Hair follicular keratinocyte (primary cell): ENCODE data around the gene TGFB1I1. TPM values are rescaled to one million over a fixed set of nuclear protein-coding genes. Genes with fewer than 3 reads are reported as not detected.

Experiments
- total RNA-seq: library from RNA; depleted of rRNA; stranded (reverse); fragments of >200 nt; gene quantifications from 2 replicates; pipeline ENCODE4 v1.2.3, GENCODE V29; 2015

The TGFB1I1 gene
- total RNA-seq, result 20.4 and 31.9 TPM in 2 replicates

DNA sequence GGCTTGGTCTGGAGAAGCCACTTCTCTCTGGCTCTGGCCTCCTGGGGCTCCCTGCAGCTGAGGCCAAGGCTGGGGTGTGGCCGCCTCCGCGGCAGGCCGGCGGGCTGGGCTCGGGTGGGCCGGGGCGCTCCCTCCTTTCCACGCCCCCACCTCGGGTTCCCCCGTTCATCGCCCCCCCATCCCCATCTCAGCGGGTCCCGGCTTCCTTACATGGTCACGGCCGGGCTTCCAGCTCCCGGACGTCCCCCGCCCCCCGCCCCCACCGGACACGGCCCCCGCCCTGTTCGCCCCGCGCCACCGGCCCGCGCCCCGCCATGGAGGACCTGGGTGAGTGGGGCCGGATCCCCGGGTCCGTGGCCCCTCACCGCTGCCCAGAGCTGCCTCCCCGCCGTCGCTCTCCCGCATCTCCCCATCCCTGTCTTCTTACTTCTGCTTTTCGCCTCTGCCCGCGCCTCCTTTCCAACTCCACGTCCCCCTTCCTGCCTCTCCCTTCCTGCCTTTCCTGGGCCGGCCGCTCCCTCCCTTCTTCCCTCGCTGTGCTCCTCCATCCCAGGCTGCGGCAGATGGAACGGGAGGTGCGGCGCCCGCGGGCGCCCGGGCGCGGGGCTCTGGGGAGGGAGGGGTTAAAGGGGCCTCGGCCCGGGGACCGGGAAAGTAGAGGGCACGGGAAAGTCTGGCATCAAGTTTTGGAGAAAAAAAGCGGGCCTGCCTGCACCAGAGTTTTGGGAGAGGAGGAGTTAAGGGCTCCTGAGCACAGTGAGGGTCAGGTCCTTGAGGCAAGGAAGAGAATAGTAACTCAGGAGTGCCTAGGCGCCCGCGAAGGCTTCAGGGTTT, at the start of gene TGFB1I1:
Gene TGFB1I1 (plus strand): TSS at position 278 of the 834 bp plus-strand sequence. CDS start 37 bp downstream, at position 315.

DNA sequence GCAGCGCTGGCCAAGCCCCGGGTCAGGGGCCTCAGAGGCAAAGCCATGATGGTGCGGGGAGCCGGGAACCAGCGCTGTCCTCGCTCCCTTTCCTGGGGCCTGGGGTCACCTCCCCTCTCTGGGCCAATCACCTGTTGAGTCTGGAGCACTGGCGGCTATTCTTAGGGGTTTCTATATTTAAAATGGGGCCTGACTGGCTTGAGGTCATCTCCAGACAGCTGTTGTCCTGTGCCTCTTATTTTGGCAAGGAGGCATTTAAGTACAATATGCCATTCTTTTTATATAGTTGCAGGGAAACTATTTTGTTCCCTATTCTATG, 43.7 kb upstream of the TGFB1I1 start, which contains the start of gene COX6A2:
Gene COX6A2 (minus strand): TSS at position 82 of the 319 bp plus-strand sequence. CDS start 35 bp downstream, at position 47.

DNA sequence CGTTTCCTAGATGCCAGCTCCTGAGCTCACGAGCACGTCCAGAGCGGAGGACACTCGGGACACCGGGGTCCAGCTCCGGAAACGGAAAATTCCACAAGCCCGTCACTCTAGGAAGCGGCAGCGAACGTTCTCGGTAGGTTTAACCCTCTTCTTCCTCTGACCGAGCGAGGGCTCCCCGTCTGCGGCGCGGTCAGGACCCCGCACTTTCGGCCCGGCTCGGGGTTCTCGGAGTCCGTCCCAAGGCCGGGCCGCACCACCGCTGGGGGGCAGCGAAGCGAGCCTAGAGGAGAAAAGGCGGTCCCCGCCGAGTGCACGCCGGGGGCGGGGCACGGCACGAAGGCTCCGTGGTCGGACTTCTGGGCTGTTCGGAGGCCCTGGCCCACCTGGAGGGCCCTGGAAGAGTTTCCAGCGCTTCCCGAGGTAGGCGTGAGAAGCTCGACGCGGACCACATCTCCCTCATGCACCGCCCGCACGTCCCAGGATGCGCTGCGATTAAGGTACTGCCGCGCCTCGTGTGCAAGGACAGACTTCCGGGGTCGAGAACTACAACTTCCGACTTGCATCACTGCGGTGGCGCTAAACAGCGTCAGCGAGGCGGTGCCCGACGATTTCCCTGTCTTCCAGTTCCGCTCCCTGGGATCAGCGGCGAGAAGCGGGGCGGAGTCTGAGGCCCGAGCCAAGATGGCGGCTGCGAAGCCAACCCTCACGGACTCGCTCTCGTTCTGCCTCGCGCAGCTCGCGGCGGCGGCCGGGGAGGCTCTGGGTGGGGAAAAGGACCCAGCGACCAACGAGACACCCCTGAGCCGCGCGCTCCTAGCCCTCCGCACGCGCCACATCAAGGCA, 12.9 kb upstream of the TGFB1I1 start, which contains the start of gene ARMC5:
Gene ARMC5 (plus strand): TSS at position 658 of the 843 bp plus-strand sequence. CDS start 24 bp downstream, at position 682.

DNA sequence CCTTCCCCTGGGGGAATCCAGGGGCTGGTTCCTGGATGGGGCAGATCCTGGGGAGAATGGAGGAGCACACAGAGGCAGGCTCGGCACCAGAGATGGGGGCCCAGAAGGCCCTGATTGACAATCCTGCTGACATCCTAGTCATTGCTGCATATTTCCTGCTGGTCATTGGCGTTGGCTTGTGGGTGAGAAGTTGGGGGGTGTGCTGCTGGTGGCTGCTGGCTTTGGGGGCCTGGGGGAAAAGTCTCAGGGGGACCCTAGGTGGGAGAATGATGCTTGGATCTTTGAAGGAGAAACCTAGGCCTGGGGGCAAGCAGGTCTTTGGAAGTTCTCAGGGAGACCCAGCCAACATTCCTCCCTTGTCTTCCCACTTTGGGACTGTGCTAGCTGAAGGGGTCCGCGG, 11.1 kb downstream of the TGFB1I1 start, which contains the start of gene SLC5A2:
Gene SLC5A2 (plus strand): TSS at position 43 of the 400 bp plus-strand sequence. CDS start 14 bp downstream, at position 57.

GRCh38 chr16:31507929-31508705, 36.2 kb downstream of the TGFB1I1 start, which contains the start of gene RUSF1:
Gene RUSF1, minus strand, starts transcription at chr16:31508391. Its CDS starts 18 bp downstream, at chr16:31508373.

Other genes starting within 250 kb of the TGFB1I1 start
- not detected in 2 replicates for gene ITGAM, start 212.2 kb upstream of the TGFB1I1 start, total RNA-seq
- gene ITGAX, start 117.0 kb upstream of the TGFB1I1 start, total RNA-seq, result not detected in 2 replicates
- not detected in 2 replicates for gene ITGAD, start 78.8 kb upstream of the TGFB1I1 start, total RNA-seq
- not detected in 2 replicates for gene COX6A2, start 43.8 kb upstream of the TGFB1I1 start, total RNA-seq
- 0.08 TPM in 2 replicates for gene ZNF843, start 29.4 kb upstream of the TGFB1I1 start, total RNA-seq
- gene ARMC5, start 12.7 kb upstream of the TGFB1I1 start, total RNA-seq, result 6.4 and 8.2 TPM in 2 replicates
- not detected in 2 replicates for gene SLC5A2, start 11.0 kb downstream of the TGFB1I1 start, total RNA-seq
- gene RUSF1, start 36.2 kb downstream of the TGFB1I1 start, total RNA-seq, result 39.0 and 48.1 TPM in 2 replicates
- gene AHSP, start 55.7 kb downstream of the TGFB1I1 start, total RNA-seq, result not detected in 2 replicates